Measurements from ENCODE around the gene PFKFB2. TPM values are rescaled to one million over a fixed set of nuclear protein-coding genes. Genes with fewer than 3 reads are reported as not detected.

The PFKFB2 gene
- total RNA-seq, 1 experiment from 2014 or later = 6.0 TPM

DNA sequence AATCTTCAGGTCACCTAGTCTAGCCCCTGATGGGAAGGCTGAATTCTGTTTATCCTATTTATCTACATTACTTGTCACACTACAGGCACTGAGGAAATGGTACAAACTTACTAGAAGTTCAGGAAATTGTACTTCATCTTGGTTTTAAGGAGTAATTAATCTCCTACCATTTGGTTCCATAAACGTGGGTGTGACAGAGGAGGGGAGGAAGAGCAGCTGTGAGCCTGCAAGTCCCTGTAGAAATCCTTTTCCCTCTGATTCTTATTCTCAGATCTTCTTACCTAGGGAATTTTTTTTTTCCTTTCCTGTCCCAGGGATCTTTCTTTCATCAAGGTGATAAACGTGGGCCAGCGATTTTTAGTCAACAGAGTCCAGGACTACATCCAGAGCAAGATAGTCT is 14.1 kb downstream of the PFKFB2 start:
- no peak for DNase-seq (ENCODE audit: low spot score)

DNA sequence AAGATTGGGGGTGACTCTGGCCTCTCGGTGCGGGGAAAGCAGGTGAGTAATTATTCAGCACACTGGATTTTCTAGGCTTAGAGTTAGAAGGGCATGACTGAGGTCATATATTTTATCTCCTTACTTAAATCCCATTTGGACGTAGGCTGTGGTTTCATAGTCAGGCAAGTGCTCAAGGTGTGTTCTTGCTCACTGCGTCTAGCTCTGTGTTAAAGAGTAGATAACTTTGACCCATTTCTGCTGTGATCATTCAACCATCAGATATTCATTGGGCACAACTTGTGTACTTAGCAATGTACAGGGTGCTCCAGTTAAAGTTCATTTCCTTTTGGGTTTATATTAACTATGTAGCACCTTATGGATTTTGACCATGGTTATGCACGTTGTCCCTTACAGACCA is 14.6 kb downstream of the PFKFB2 start:
- no peak for DNase-seq (ENCODE audit: low spot score)

- DNase-seq (ENCODE audit: low spot score) = no peak
Measured at GRCh38 chr1:207069061-207069460, 16.0 kb downstream of the PFKFB2 start.

- no peak for DNase-seq (ENCODE audit: low spot score)
Measured at GRCh38 chr1:207069858-207070506, 16.9 kb downstream of the PFKFB2 start.

DNA sequence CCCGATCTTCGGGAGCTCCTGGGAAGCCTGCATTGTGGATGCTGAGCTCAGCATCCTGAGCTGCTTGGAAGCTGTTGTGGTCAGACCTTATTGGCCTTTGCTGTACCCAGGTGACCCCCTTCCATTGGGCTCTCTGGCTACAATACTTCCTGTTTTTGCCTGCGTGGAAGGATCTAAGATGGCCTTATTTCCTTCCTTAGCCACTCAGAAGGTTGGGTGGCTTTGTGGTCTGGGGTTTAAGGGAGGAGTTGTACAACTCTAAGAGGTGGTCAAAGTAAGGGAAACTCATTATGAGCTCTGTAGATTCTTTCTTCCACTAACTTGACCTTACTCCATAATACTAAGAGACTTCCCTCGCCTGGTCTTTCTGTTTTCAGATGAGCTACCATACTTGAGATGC is 17.7 kb downstream of the PFKFB2 start:
- DNase-seq (ENCODE audit: low spot score) = no peak

GRCh38 chr1:207071426-207071825 is 18.4 kb downstream of the PFKFB2 start:
- no peak for DNase-seq (ENCODE audit: low spot score)

DNA sequence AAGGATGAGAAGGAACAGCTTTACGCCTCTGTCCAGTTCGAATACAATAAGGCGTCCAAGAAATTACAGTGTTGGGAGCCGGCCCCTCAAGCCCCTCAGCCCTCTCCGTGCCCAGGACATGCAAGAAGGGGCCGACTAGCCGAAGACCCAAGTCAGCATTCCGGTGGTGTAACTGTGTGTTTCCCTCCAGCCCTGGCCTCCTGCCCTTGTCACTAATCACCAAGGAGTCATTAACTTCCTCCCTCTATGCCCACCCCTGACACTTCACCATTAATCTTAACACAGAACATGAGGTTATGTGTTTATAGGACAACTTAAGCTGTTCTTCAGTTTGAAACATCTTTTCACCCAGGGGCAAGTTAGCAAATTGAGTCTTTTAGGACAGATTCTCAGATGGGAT is 19.2 kb downstream of the PFKFB2 start:
- DNase-seq (ENCODE audit: low spot score) = no peak

GRCh38 chr1:207073906-207074820 is 21.1 kb downstream of the PFKFB2 start:
- DNase-seq (ENCODE audit: low spot score) = no peak

GRCh38 chr1:207076181-207076955 is 23.3 kb downstream of the PFKFB2 start:
- DNase-seq (ENCODE audit: low spot score) = no peak

DNA sequence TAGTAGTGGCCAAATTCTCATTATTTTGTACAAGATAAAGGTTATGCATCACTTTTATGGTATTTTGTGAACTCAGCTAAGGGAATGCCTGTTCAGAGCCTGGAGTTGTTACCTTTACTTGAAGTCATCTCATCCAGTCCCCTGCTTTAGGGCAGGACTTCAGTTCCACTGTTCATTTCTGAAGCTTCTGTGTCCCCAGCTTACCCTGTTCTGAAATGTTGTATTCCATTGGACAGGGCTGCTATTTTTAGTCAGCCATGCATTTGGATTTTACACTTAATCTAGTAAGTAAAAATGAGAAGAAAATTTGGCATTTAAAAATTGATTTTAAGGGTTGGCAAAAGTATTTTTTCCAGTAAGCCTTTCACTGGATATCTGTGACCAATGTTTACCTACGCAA is 23.9 kb downstream of the PFKFB2 start:
- DNase-seq (ENCODE audit: low spot score) = no peak

GRCh38 chr1:207077470-207078377 is 24.6 kb downstream of the PFKFB2 start:
- peak; percentile 65 for DNase-seq (ENCODE audit: low spot score)

DNA sequence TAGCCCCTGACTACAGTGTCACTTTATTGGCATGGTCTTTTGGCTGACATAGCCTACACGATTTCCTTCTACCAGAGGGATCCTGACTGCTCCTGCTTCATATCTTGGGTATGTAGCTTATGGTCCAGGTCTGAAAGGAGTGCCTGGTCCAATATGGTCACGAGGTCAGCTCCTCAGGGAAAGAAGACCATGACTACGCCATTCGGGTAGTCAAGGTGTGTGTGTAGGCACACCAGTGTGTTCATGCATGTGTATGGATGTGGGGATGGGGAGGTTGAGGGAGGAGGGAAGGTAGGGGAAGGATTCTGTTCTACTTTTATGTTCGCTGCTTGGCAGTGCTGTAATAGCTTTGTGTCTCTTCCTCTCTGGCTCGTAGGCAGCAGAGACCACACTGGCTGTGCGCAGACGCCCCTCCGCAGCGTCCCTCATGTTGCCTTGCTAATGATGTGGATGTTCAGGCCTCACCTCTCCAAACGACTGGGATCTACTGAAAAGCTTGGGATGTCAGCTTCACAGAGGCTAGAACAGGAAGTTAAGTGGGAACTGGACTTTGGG is 25.6 kb downstream of the PFKFB2 start:
- DNase-seq (ENCODE audit: low spot score) = no peak

DNA sequence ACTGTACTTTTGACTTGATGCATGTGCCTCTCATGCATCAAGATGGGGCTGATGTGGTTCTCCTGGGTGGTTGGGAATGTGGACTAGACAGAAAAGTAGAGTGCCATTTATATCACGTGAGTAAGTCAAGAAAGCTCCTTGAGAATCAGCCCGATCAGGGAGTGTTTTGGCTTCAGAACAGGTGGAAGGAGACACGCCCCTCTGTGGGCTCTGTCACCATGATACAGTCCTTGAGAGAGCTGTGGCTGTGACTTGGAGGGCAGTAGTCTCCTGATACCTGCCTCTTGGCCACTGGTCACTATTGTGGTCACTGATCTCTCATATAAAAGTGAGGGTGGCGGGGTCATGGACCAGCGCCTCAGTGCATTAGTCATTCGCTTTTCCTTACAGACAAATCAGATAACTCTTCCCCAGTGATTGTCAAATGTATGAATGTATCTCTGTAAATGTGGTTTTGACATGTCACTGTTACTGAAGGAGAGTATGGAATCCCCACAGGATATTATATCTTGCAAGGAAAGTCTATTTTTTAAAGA is 26.7 kb downstream of the PFKFB2 start:
- no peak for DNase-seq (ENCODE audit: low spot score)

DNA sequence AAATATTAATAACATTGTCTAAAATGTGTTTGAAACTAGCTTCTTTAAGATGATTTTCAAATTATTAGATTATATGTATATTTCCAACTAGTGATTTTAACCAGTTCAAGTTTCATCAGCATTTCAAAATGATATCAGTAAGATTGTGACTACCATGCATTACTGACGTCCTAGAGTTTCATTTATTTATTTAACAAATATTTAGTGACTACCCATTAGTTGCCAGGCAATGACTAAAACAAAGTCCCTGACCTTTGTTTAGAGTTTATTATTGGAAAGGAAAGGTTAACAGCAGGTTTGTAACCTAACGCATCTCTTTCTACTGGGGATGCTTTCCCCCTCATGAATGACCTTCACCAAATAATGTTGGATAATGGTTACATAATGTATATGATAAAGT is 28.0 kb downstream of the PFKFB2 start:
- no peak for DNase-seq (ENCODE audit: low spot score)

GRCh38 chr1:207081806-207082205 is 28.7 kb downstream of the PFKFB2 start:
- no peak for DNase-seq (ENCODE audit: low spot score)

DNA sequence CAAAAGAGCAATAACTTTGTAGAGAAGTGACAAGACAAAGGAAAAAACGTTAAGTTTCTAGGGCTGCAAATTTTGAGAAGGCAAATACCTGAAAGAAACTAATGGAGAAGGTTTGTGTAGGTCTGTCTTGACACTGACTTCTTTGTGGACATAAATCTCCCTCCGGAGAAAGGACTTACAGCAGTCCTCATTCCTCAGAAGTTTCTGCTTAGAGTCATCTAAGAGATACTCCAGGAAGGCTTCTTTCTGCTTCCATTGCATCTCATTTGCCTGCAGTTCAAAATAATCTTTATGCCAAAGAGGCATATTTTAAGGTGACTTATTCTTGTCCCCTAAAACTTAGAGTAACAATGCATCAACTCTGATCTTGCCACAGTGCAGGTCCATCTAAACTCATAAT is 31.2 kb downstream of the PFKFB2 start:
- no peak for DNase-seq (ENCODE audit: low spot score)

DNA sequence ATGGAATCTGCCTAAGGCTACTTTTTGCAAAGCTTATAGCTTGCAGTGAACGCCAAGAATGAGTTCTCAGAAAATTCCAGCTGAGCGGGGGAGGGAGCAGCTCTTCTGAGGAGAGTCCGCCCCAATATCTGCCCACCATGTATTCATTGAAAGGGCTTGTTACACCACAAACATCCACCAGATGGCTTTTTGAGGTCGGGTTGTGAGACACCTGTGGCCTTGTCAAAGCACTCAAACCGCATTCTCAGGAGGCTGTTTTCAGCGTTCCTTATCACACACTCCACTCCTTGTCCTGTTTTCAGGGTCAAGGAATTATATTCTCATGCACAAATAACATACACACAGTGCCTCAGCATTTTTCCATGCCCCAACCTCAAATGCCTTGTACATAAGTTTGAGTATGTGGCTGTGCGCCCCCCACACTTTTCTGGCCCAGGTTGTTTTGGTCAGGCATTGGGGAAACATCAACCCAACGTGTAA is 31.7 kb downstream of the PFKFB2 start:
- DNase-seq (ENCODE audit: low spot score) = peak; percentile 61

DNA sequence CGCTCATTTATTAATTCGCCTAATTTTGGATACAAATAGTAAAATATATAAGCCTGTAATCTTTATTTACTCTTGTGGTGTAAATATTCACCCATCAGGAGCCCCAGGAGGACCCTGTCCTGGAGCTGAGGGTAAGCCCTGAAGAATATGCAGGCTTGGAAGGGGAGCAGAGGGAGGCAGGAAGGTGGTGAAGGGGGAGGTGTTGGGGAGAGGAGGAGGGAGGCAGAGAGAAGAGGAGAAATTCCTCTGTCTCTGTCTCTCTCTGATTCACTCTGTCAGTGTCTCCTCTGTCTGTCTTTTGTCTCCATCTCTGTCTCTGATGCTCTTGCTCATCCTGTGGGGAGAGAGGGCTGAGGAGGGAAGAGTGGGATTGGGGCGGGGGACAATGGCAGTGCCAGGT is 32.8 kb downstream of the PFKFB2 start:
- no peak for DNase-seq (ENCODE audit: low spot score)

DNA sequence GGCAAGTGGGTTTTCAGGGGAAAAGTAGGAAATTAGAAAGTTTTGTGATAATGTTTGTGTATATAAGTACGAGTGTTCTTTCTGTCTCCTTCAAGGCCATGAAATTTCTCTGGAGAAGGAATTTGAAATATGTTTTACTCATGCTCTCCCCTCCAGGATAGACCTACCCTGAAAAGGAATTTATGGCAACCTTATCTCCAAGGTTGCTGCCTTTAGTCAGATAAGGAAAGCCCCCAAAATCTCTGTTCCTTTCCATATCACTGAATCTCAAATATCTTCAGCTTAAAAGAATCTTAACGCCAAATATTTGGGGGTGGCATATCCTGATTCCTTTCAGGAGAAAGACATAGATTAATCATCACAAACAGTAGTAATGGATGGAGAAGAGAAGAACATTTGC is 35.1 kb downstream of the PFKFB2 start:
- DNase-seq (ENCODE audit: low spot score) = no peak
